Ovary (tissue), 9 donors: ENCODE measurements around the gene TMEM125. TPM values are rescaled to one million over a fixed set of nuclear protein-coding genes. Genes with fewer than 3 reads are reported as not detected.

Source experiments
- DNase-seq, 5 donors: peaks; one replicate each; pipeline ENCODE4 v3.0.0-alpha.2; 2019 to 2020
- H3K27ac ChIP-seq, 2 donors: fragments of 200-600 bp; one replicate each; pipeline versions ENCODE4 v1.5.1 to v1.8.0; 2019 to 2022
- H3K27me3 ChIP-seq: fragments of 200-600 bp; one replicate; pipeline ENCODE4 v1.8.0; 2022
- H3K36me3 ChIP-seq: fragments of 200-600 bp; sonication (generic); one replicate; pipeline ENCODE4 v1.5.1; 2019
- H3K4me1 ChIP-seq: one replicate; pipeline ENCODE4 v1.8.1; 2013; ENCODE audit warnings: mild to moderate bottlenecking, moderate library complexity; ENCODE audit not compliant: insufficient read depth
- H3K4me3 ChIP-seq: fragments of 200-600 bp; sonication (generic); one replicate; pipeline ENCODE4 v1.5.1; 2017
- H3K9me3 ChIP-seq, 2 donors: fragments of 200-600 bp in 1 of 2; sonication (generic) in 1 of 2; one replicate each; pipeline versions ENCODE4 v1.5.1 to v1.8.1; 2013 to 2019; ENCODE audit warnings: mild to moderate bottlenecking in 1 of 2, moderate library complexity in 1 of 2
- CTCF ChIP-seq, 3 donors: fragments of 450-650 bp in 2 of 3; fragments of 200-600 bp in 1 of 3; IDR thresholded peaks; one replicate each; pipeline versions ENCODE4 v1.5.1 to v1.8.0; 2016 to 2022; ENCODE audit warnings: antibody characterized with exemption in 3 of 3, mild to moderate bottlenecking in 1 of 3
- EP300 ChIP-seq: sonication (generic); formaldehyde crosslinking; IDR thresholded peaks from one replicate; pipeline ENCODE4 v1.6.1; 2017; ENCODE audit warnings: antibody characterized with exemption
- POLR2A ChIP-seq: fragments of 450-650 bp; IDR thresholded peaks from one replicate; pipeline ENCODE4 v1.6.1; 2017; ENCODE audit warnings: antibody characterized with exemption, mild to moderate bottlenecking, moderate library complexity
- WGBS, 3 donors: extraction: QIAGEN DNeasy Blood & Tissue Kit in 1 of 3; methylation state at CpG; one replicate each; pipeline versions ENCODE4 v1.1.5 to v1.1.7; 2013 to 2017; 5-methylcytosine and 5-hydroxymethylcytosine counted together
- intact Hi-C, 4 donors: fragments of 100-400 bp; cut with DNase I; formaldehyde crosslinking; loops; one replicate each; pipeline versions ENCODE4 v1.11.0 to v1.15.1; 2022 to 2023
- polyA plus RNA-seq, 2 donors: library from polyadenylated mRNA; stranded (reverse); fragments of 200-250 nt in 1 of 2; fragments of 350-450 nt in 1 of 2; fragmentation: Illumina TruSeq in 1 of 2; extraction: RNeasy Lipid Tissue Mini Kit (QIAGEN cat#74804) in 1 of 2; gene quantifications; one replicate each; pipeline ENCODE4 v1.2.3, GENCODE V29; 2013 to 2014
- total RNA-seq, 7 donors: library from RNA; depleted of rRNA in 2 of 7; stranded (reverse); fragments of >200 nt in 2 of 7; fragmentation: NEBNext Ultra II Directional in 3 of 7; extraction: Animal tissue kit (Norgen Biotek cat#: 25700) in 3 of 7; gene quantifications; one replicate each; pipeline versions ENCODE4 v1.1.0 to v1.2.4, GENCODE V29; 2016 to 2023
- donor health status: DM: no; HTN: no; CAD: no; lungs with moderate emphysema.
- donor health status: DM: no; HTN: no; CAD: no.
- donor health status: Bipolar disorder and iron deficiency.
- donor health status: DM: yes; HTN: yes; CAD: no.
- donor health status: DM: no; HTN: no; CAD: no.
- donor health status: DM: yes; HTN: yes; CAD: no.

The TMEM125 gene
- total and polyA plus RNA-seq, 9 donors = 0.23 to 20.6 (median 1.3) TPM

GRCh38 chr1:43239484-43239883 lies 30.3 kb upstream of the TMEM125 start:
- H3K4me3 ChIP-seq = no peak overlapping the region
- whole genome bisulfite sequencing, 3 donors = 88 to 93% (median 88%) methylated on average over 3 of the region's 3 CpGs
- no peaks in the 10 kb centered on the region for H3K36me3 ChIP-seq

GRCh38 chr1:43241413-43241836 lies 28.4 kb upstream of the TMEM125 start:
- TF ChIP-seq EP300 (no peak), POLR2A (no peak), CTCF (IDR thresholded peaks at IDR 0.05) (no peak)
- Histone ChIP-seq H3K27me3 (no peaks in the 10 kb centered on the region), H3K4me3 (no peak overlapping the region), H3K4me1 (no peaks in the 10 kb centered on the region), H3K27ac (no peak overlapping the region), H3K36me3 (no peaks in the 10 kb centered on the region), H3K9me3 (no peaks in the 10 kb centered on the region)
- 24 to 36% (median 28%) methylated on average over 6 of the region's 6 CpGs for WGBS, 3 donors
- intact Hi-C loops = no loop called here
- DNase-seq = peak in 2 of 5 donors; percentile 30 to 50

More at GRCh38 chr1:43239484-43239883, 30.3 kb upstream of the TMEM125 start:
- no peaks in the 10 kb centered on the region for H3K27me3 ChIP-seq
- no peaks in the 10 kb centered on the region for H3K4me1 ChIP-seq
- intact Hi-C loops = loop anchor here in 2 of 4 donors (10.0 kb wide), 2 partner anchors 125 to 175 kb away; partner anchors contain the start of gene ELOVL1 (in 1 of the 2)
- TF ChIP-seq CTCF (IDR thresholded peaks at IDR 0.05) (no peak), POLR2A (no peak)
- H3K27ac ChIP-seq = no peak overlapping the region
- H3K9me3 ChIP-seq = no peaks in the 10 kb centered on the region
- DNase-seq = no peak

GRCh38 chr1:43243299-43243698 lies 26.5 kb upstream of the TMEM125 start:
- TF ChIP-seq EP300 (no peak), POLR2A (no peak), CTCF (IDR thresholded peaks at IDR 0.05) (no peak)
- WGBS, 3 donors = 73 to 85% (median 81%) methylated on average over 6 of the region's 6 CpGs
- no peaks in the 10 kb centered on the region for H3K4me1 ChIP-seq
- intact Hi-C loops = no loop called here
- no peak overlapping the region for H3K4me3 ChIP-seq
- H3K27ac ChIP-seq = no peak overlapping the region
- no peaks in the 10 kb centered on the region for H3K9me3 ChIP-seq
- no peaks in the 10 kb centered on the region for H3K27me3 ChIP-seq
- DNase-seq = no peak
- H3K36me3 ChIP-seq = no peaks in the 10 kb centered on the region

- Histone ChIP-seq H3K4me1 (no peaks in the 10 kb centered on the region), H3K27ac (no peak overlapping the region), H3K4me3 (no peak overlapping the region), H3K27me3 (no peaks in the 10 kb centered on the region), H3K36me3 (no peaks in the 10 kb centered on the region), H3K9me3 (no peaks in the 10 kb centered on the region)
- DNase-seq = no peak
- intact Hi-C loops = no loop called here
- WGBS, 3 donors = 92 to 94% (median 94%) methylated on average over 4 of the region's 4 CpGs
- TF ChIP-seq EP300 = no peak
These were observed 23.1 kb upstream of the TMEM125 start for GRCh38 chr1:43246466-43247213.

- Histone ChIP-seq H3K36me3 (no peaks in the 10 kb centered on the region), H3K9me3 (no peaks in the 10 kb centered on the region), H3K27ac (no peak overlapping the region), H3K27me3 (no peaks in the 10 kb centered on the region), H3K4me1 (no peaks in the 10 kb centered on the region), H3K4me3 (no peak overlapping the region)
- 75 to 92% (median 83%) methylated on average over 6 of the region's 6 CpGs for WGBS, 3 donors
- TF ChIP-seq POLR2A (no peak), CTCF (IDR thresholded peaks at IDR 0.05) (no peak), EP300 (no peak)
- DNase-seq = no peak
- intact Hi-C loops = no loop called here
These were observed 22.4 kb upstream of the TMEM125 start for GRCh38 chr1:43247256-43247921.
